CD4-positive, alpha-beta T cell treated with Interleukin-4 for 1 hour (primary cell): ENCODE results near the gene ESPN.

Experiments used
- DNase-seq, 2 donors: peaks; one replicate each; pipeline ENCODE4 v3.0.0-alpha.2; 2020 to 2022

The ESPN gene

GRCh38 chr1:6466751-6467150 lies 42.2 kb downstream of the ESPN start:
- DNase-seq = no peak

- no peak for DNase-seq
These were observed 42.6 kb downstream of the ESPN start for GRCh38 chr1:6467224-6467623.

GRCh38 chr1:6467744-6468688 lies 43.4 kb downstream of the ESPN start:
- no peak for DNase-seq

- no peak for DNase-seq
These were observed 44.3 kb downstream of the ESPN start for GRCh38 chr1:6468729-6469461.

GRCh38 chr1:6470132-6471085 lies 45.8 kb downstream of the ESPN start:
- peak in 1 of 2 donors; percentile 31 for DNase-seq

GRCh38 chr1:6471086-6471969 lies 46.8 kb downstream of the ESPN start:
- DNase-seq = peak in 1 of 2 donors; percentile 39

GRCh38 chr1:6471970-6472368 lies 47.4 kb downstream of the ESPN start:
- DNase-seq = no peak

GRCh38 chr1:6472391-6472790 lies 47.8 kb downstream of the ESPN start:
- no peak for DNase-seq

- no peak for DNase-seq
These were observed 48.6 kb downstream of the ESPN start for GRCh38 chr1:6473156-6473555.

- no peak for DNase-seq
These were observed 49.6 kb downstream of the ESPN start for GRCh38 chr1:6473974-6474814.

GRCh38 chr1:6474815-6475282 lies 50.3 kb downstream of the ESPN start:
- no peak for DNase-seq

- peak; percentile 72 to 85 for DNase-seq
These were observed 51.0 kb downstream of the ESPN start for GRCh38 chr1:6475381-6476133.

GRCh38 chr1:6476483-6476882 lies 51.9 kb downstream of the ESPN start:
- no peak for DNase-seq

- DNase-seq = no peak
These were observed 52.7 kb downstream of the ESPN start for GRCh38 chr1:6477039-6477820.

GRCh38 chr1:6481820-6482219 lies 57.2 kb downstream of the ESPN start:
- DNase-seq = no peak

- no peak for DNase-seq
These were observed 58.6 kb downstream of the ESPN start for GRCh38 chr1:6483017-6483760.

GRCh38 chr1:6483761-6484117 lies 59.2 kb downstream of the ESPN start:
- no peak for DNase-seq

- no peak for DNase-seq
These were observed 60.2 kb downstream of the ESPN start for GRCh38 chr1:6484826-6485167.
